GM18909 (cell line): Measurements from ENCODE around the gene FOCAD.
"Not testable (repeated sequence)": the region's sequence is repeated elsewhere in the genome, so short reads cannot be mapped to it uniquely, and the experiment has no call there.

Experiments
- ATAC-seq: cut with Tn5 transposase; IDR thresholded peaks from one replicate; pipeline ENCODE4 v1.9.1; 2021; ENCODE audit warnings: mild to moderate bottlenecking; ENCODE audit not compliant: unreplicated experiment, poor library complexity

Gene FOCAD

DNA sequence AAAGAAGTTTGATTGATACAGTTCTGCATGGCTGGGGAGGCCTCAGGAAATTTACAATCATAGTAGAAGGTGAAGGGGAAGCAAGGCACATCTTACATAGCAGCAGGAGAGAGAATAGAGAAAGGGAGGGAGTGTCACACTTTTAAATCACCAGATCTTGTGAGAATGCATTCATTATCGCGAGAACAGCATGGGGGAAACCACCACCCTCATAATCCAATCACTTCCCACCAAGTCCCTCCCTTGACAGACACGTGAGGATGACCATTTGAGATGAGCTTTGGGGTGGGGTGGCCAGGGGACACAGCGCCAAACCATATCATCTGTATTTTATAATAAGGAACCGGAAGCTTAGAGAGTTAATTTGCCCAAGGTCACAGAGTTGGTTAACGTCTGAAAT lies 13.7 kb upstream of the FOCAD start:
- ATAC-seq = no peak

DNA sequence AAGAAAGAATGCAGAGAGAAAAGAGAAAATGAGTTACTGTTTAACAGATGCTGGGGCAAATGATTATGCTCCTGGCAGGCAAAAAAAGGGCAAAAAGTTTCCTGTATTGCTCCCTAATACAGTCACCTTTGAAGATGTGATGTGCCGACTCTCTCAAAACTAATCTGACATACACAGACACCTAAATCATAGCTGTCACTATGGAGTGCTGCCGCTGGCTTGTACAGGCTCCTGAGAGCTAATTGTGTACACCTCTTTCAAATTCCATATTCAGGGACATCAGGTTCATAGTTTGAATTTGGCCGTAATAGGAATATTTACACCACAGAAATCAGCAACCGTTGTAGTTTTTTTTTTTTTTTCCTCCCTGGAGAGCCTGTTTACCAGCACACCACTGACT lies 12.4 kb upstream of the FOCAD start:
- ATAC-seq = no peak

DNA sequence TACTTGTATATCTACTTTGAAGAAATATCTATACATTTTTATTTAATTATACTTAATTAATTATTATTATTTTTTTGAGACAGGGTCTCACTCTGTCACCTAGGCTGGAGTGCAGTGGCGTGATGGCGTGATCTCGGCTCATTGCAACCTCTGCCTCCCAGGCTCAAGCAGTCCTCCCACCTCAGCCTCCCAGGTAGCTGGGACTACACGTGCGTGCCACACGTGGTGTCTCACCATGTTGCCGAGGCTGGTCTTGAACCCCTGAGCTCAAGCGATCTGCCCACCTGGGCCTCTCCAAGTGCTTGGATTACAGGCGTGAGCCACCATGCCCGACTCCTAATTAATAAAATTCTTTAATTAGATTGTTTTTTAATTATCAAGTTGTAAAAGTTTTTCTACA lies 10.5 kb upstream of the FOCAD start:
- not testable (repeated sequence) for ATAC-seq

DNA sequence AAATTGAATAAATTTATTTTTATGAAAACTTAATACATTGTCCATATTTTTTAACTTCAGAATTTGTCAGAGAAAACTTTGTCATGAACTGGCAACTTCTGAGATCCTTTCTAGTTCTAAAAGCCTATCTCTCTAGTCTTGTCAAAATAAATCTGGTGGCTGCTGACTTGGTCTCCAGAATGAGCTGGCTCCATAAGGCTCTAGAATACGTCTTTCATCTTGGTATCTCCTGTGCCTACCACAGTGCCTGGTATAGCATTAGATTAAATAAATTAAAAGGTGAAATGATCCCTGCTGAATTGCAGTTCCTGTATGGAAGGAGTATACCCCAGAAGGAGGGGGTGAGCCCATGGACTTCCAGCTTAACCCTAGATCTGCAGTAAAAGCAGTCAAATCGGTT lies 2.6 kb upstream of the FOCAD start:
- ATAC-seq = no peak

DNA sequence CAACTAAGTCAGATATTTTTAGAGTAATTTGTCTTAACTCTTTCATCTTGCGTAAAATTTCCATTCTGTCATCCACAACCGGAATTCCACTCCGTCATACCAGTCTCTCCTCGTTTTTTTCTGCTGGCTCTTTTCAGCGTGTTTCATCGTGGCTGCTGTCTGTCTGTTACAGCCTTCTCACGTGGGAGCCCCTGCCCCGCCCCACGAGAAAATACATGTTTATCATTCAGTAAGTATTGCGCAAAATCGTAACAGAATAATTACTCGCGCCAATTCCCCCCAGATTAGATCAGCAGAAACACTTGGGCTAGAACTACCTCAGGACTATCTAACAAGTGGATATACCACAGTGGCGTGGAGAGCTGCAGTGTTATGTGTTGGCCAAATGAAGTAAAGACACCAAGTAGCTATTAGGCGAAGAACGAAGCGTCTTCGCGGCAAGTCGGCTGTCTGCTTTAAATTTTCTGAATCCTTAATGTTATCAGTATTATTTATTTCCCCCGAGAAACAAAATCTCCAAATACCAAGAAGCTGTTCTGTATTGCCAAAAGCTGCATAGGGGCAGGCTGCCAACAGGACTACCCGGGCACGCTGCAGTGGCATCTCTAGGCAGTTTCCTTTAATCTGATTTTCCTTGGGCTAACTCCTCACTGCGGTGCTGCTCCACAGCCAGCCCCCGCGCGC lies 566 bp upstream of the FOCAD start:
- peak; percentile 9 for ATAC-seq

DNA sequence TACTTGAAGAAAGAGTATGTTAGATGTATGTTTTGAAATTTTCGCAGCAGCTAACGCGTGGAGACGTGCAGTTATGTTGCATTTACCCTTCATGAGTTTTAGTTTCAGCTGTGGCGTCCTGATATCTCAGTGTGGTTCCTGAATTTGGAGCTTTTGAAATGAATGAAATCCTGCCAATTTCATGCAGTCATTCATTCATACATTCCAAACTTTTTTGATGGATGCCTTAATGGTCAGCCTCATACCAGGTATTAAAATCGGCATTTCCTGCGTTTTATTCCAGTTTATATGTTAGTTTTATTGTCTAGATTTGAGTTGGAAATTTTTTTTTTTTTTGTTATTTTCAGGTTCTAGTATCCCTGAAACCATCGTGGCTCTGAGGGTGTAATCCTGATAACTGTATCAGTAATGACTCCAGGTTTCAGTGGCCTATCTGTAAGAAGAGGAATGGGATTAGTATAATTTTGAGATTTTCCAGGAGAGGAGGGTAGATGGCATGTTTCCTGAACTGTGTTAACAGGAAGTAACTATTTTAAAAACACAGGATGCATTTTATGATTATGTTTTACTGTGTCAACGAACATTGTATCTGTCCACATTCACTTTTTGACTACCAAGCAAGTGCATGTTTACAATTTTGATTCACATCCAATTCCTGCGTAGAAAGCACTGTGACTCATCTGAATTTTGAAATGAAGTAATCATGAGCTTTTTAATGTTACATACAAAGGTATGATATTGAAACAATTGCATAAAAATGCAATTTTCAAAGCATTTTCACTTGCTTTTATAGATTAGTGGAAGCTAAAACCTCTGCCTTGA lies 1.0 kb downstream of the FOCAD start:
- ATAC-seq = no peak

DNA sequence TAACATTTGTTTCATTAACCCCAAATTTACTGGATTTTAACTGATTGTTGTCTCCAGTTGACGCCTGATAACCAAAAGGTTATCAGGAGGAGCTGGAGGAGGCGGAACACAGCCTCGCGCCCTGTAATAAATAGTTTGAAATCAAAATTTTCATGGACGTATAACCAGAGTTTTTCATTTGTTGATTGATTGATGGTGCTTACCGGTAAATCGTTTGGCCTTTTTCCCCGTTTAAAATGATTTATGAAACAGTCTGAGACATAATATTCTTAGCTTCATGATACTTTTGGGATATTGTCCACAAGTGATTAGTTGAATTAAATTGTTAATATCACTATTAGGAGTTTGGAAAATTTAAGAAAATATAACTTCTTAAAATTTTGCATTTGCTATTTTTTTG lies 1.7 kb downstream of the FOCAD start:
- no peak for ATAC-seq

DNA sequence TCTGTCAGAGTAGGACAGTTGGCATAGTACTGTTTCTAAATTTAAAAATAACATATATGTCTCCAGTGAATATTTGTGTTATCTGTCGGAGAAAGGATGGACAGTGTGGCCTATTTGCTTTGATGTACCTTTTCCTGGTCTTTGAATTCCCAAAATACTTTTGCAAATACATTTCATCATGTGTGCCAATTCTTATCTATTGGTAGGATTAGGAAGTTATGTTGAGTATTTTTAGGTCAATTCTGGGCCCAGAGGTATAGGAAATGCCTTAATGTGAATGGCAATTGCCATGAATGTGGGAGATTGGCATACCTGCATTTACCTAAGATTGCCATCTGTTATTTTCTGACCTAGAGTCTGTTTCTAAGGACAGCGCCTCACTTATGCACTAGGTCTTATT lies 5.8 kb downstream of the FOCAD start:
- no peak for ATAC-seq

DNA sequence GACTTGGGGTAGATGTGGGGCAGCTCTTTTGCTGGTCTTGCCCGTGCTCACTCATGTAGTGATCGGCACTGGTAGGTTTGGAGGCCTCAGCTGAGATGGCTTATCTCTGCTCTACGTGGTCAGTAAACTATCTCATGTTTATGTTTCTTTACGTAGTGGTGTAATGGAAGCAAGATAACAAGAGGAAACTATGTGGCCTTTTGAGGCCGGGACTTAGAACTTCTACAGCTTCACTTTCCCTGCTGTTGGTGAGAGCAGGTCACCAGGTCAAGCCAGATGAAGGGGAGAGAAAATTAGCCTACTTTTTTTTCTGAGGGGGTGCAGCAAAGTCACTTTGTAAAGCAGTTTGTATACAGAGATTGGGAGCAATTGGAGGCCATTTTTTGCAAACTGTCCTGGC lies 8.5 kb downstream of the FOCAD start:
- no peak for ATAC-seq

DNA sequence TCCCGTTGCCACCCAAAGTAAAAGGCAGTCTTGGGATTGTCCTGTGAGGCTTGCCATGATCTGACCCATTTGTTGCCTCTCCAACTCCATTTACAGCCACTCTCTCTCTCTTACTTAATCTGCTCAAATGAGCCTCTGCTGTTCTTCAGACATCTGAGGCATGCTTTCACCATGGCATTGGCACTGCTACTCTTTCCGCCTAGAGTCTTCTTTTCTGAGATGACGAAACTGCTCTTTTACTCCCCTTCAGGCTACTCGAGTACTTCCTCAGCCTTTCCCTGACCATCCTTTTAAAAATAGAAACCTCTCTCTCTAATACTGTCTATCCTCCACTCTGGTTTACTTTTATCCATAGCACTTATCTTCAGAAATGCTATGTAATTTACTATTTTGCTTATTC lies 9.0 kb downstream of the FOCAD start:
- no peak for ATAC-seq

DNA sequence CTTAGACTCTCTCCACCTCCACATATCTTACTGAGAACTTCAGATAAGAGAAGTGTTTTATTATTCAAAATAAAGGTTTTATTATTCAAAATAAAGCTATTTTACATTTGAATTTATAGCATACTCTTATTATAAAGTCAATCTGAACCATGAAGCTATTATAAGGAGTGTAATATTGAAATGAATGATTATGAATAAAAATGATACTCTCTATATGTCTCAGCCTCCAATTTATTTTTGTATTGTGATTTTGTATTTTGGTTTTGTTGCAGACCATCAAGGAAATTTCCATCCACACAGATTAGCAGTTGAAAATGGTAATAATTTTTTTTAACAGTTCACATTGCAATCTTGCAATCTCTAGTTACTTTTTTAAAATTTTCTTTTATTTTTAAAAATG lies 10.2 kb downstream of the FOCAD start:
- ATAC-seq = no peak

DNA sequence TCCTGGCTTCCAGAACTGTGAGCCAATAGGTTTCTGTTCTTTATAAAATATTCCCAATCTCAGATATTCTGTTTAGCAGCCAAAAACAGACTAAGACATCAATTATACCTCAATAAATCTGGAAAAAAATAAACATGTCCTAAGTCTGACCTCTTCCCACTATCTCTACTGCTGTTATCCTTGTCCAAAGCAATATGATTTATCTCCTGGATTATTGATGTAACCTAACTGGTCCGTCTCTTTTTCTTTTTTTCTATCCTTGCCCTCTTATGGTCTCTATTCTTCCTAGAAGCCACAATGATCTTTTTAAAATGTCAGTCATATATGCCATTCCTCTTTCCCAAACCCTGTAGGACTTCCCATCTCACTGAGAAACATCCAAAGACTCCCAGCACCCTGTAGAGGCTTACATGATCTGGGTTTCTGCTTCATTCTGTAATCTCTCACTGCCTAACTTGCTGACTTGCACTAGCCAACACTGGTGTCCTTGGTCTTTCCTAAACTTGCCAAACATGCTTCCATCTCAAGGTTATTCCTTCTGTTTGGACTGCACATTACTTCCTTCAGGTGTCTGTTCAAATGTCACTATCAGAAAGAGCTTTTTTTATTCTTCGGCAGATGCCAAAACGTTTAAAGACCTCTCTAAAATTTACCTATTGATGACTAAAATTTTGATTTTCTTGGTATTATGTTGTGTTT lies 13.1 kb downstream of the FOCAD start:
- no peak for ATAC-seq

DNA sequence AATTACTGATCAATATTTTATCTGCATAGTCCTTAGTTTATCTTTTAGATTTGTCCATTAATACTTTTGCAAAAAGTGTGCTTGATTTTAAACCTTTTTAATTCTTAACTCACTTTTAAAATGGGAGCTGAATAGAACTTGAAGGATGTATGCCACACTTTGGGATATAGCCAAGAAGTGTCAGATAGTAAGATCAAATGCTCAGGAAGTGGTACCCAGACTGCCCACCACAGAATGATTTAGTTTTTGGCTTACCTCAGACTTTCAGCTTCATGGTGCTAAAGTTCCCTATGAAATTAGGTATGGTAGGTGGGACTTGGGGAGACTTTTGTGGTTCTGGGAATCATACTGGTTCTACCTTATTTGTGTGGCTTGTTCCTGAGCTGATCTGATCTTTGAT lies 14.7 kb downstream of the FOCAD start:
- ATAC-seq = no peak

DNA sequence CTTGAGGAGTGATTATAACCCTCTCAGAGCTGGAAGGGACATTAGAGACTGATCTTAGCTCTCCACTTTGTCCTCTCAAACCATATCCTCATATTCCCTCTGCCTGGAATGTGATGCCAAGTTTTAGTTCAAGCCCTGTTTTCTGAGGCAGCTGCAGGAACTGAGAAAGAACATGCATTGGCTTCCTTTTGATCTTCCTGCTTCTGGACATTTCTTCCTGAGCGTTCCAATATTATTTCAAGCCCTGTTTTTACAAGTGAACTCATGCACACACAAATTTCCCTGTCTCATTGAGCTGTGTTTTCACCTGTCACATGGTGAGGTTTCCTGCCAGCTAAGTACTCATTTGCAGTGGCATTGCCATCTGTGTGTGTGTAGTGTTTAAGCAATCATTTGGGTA lies 17.0 kb downstream of the FOCAD start:
- ATAC-seq = no peak

DNA sequence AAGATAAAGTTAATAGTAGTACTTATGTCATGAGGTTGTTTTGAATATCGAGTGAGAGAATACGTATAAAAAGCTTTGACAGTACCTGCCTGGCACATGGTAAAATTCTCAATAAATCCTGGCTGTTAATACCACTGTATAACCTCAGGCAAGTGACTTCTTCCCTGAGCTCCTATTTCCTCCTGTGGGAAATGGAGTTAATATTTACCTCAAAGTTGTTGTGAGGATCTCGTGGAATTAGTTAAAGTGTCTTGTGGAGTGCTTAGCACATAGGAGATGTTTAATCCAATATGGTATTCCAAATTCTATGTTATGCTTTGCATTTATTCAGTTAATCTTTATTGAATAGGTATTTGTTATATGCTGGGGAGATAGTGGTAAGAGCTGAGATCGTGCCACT lies 18.5 kb downstream of the FOCAD start:
- no peak for ATAC-seq

DNA sequence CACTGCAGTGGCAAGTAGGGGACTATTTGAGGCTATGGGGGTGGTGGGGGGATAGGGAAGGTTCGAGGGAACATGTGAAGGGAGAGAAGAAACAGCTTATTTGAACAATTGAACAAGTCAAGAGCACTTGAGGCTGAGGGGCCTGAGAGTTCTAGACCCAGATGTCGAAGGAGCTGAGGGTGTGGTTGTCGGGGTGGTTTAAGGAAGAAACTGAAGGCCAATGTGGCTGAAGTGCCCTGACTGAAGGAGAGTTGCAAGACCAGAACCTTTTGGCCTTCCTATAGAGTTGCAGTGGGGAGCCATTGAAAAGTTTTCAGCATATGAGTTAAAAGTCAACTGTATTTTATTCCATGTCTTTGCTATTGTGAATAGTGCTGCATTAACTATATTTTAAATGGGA lies 19.1 kb downstream of the FOCAD start:
- no peak for ATAC-seq

DNA sequence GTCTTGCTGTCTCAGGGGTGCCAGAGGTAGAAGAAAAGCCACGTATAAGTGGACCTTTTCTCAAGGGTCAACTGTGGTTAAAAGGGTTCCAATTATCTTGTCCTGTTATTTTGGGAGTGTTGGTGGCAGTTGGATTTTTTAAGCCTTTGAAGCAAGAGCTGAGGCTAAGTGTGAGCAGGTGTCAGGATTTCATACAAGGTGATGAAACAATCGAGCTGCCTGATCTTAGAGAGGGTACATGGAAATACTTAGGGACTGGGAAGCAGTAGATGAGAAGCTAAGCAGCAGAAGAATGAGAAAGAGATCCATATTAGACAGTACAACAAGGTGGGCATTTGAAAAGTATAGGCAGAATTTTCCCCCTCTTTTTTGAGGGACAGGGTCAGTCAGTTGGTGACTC lies 23.6 kb downstream of the FOCAD start:
- ATAC-seq = no peak

DNA sequence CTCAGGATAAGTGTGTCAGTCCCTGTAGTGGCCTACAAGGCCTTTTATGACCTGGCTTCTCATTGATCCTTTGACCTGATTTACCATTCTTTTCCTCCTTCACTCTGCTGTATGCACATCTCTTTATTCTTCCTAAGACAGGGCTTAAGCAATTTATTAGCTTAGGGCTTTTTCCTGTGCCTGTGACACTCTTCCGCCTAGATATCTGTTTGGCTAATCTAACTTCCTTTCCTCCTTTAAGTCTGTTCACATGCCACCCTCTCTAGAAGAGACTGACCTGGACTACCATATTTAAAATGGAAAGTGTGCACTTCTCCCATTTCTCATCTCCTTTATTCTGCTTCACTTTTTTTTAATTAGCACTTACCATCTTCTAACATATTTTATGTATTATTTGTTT lies 29.1 kb downstream of the FOCAD start:
- no peak for ATAC-seq

DNA sequence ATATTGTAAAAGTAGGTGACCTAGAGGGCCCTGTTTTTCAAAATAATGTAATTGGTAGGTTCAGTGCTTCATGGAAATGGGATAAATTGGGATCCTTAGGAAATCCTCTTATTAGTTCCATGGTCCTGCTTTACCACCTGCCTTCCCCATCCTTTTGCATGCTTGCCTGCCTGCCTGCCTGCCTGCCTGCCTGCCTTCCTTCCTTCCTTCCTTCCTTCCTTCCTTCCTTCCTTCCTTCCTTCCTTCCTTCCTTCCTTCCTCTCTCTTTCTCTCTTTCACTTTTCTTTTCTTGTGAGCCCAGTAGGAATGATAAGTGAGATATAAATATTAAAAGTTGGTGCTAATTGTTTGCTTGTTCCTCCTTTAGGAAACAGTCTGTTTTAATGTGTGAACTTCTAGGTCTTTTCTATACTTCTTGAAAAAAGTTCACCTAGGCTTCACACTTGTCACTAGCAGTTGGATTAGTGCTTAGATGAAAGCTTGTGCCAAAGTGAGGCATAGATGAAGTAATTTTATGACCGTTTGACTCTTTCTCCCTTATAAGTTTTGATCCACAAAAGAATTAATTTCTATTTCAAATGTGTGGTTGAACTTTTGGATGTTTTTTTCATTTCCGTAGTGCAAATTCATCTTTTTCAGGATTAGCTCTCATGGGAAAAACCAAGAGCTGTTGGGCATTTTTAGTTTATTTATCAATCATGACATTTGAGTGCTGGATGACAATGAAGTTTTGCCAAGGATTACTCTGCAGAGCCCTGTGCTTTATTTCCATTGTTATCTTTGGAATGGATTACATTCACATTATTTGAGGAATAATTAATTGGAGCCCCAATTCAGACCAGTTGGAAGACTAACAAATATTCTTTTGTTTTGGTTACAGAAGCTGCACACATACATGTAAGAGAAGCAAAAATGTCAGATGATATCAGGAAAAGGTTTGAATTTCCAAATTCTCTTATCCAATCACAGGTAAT lies 30.7 kb downstream of the FOCAD start:
- ATAC-seq = no peak

DNA sequence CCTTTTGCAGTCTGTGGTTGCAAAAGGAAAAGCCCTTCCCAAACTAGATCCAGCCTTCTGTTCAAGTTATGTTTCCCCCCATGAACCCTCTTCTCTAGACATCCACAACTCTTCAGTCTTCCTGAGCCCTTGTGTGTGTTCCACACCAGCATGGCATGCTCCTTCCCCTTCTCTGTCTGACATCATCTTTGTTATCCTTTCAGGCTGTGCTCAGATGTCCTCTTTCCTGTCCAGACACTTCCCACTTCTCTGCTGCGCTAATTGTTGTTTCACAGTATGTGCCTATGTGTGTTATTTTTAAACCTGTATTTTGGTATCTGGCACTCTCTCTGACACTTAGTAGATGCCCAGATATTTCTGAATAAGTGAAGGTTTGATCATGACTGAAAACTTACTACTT lies 38.2 kb downstream of the FOCAD start:
- no peak for ATAC-seq
